ENCODE data around the gene CELF4. TPM values are rescaled to one million over a fixed set of nuclear protein-coding genes. Genes with fewer than 3 reads are reported as not detected.

CELF4 gene
- total RNA-seq, 1 donor from 2014 or later, result 0.13 TPM

- DNase-seq (ENCODE audit: low read depth in 2 of 2), result no peak
Measured at GRCh38 chr18:37524498-37525261, 40.9 kb downstream of the CELF4 start.

- DNase-seq (ENCODE audit: low read depth in 2 of 2), result no peak
Measured at GRCh38 chr18:37524139-37524497, 41.5 kb downstream of the CELF4 start.

- DNase-seq (ENCODE audit: low read depth in 2 of 2), result no peak
Measured at GRCh38 chr18:37521510-37522465, 43.8 kb downstream of the CELF4 start.

- no peak for DNase-seq (ENCODE audit: low read depth in 2 of 2)
Measured at GRCh38 chr18:37520508-37520907, 45.1 kb downstream of the CELF4 start.

- DNase-seq (ENCODE audit: low read depth in 2 of 2), result no peak
Measured at GRCh38 chr18:37519510-37520135, 46.0 kb downstream of the CELF4 start.

GRCh38 chr18:37516361-37516853, 49.2 kb downstream of the CELF4 start:
- no peak for DNase-seq (ENCODE audit: low read depth in 2 of 2)

- no peak for DNase-seq (ENCODE audit: low read depth in 2 of 2)
Measured at GRCh38 chr18:37514953-37515352, 50.6 kb downstream of the CELF4 start.

GRCh38 chr18:37512400-37512799, 53.2 kb downstream of the CELF4 start:
- no peak for DNase-seq (ENCODE audit: low read depth in 2 of 2)

- DNase-seq (ENCODE audit: low read depth in 2 of 2), result no peak
Measured at GRCh38 chr18:37511721-37512298, 53.8 kb downstream of the CELF4 start.

GRCh38 chr18:37509600-37509999, 56.0 kb downstream of the CELF4 start:
- DNase-seq (ENCODE audit: low read depth in 2 of 2), result no peak

- no peak for DNase-seq (ENCODE audit: low read depth in 2 of 2)
Measured at GRCh38 chr18:37508207-37508606, 57.4 kb downstream of the CELF4 start.

GRCh38 chr18:37507239-37507638, 58.4 kb downstream of the CELF4 start:
- no peak for DNase-seq (ENCODE audit: low read depth in 2 of 2)

- no peak for DNase-seq (ENCODE audit: low read depth in 2 of 2)
Measured at GRCh38 chr18:37506001-37506400, 59.6 kb downstream of the CELF4 start.

GRCh38 chr18:37505321-37505720, 60.3 kb downstream of the CELF4 start:
- DNase-seq (ENCODE audit: low read depth in 2 of 2), result no peak

GRCh38 chr18:37502601-37503000, 63.0 kb downstream of the CELF4 start:
- DNase-seq (ENCODE audit: low read depth in 2 of 2), result no peak

GRCh38 chr18:37502036-37502435, 63.6 kb downstream of the CELF4 start:
- DNase-seq (ENCODE audit: low read depth in 2 of 2), result no peak

GRCh38 chr18:37501136-37501535, 64.5 kb downstream of the CELF4 start:
- no peak for DNase-seq (ENCODE audit: low read depth in 2 of 2)

GRCh38 chr18:37499913-37500312, 65.7 kb downstream of the CELF4 start:
- DNase-seq (ENCODE audit: low read depth in 2 of 2), result no peak

GRCh38 chr18:37499044-37499443, 66.6 kb downstream of the CELF4 start:
- no peak for DNase-seq (ENCODE audit: low read depth in 2 of 2)

GRCh38 chr18:37497853-37498518, 67.6 kb downstream of the CELF4 start:
- DNase-seq (ENCODE audit: low read depth in 2 of 2), result no peak

- DNase-seq (ENCODE audit: low read depth in 2 of 2), result no peak
Measured at GRCh38 chr18:37496568-37496967, 69.0 kb downstream of the CELF4 start.

All from dermis microvascular lymphatic vessel endothelial cell (primary cell).